SK-N-MC (cell line): ENCODE results near the gene SDK2.

Experiments
- DNase-seq: peaks from one replicate; pipeline ENCODE4 v3.0.0-alpha.2; 2011; ENCODE audit warnings: low read depth, low spot score
- H3K27ac ChIP-seq: fragments of 200-600 bp; sonication (generic); 2 replicates; pipeline ENCODE4 v1.5.1; 2016; ENCODE audit warnings: mixed run types
- H3K36me3 ChIP-seq: fragments of 200-600 bp; sonication (generic); 2 replicates; pipeline ENCODE4 v1.6.1; 2017; ENCODE audit warnings: antibody characterized with exemption, low read length, mixed read lengths; ENCODE audit not compliant: insufficient read depth
- H3K4me3 ChIP-seq: fragments of 200-600 bp; sonication (generic); 2 replicates; pipeline ENCODE4 v1.5.1; 2016
- H3K9ac ChIP-seq: fragments of 200-600 bp; sonication (generic); 2 replicates; pipeline ENCODE4 v1.8.0; 2017; ENCODE audit warnings: mixed run types, mixed read lengths; ENCODE audit not compliant: insufficient read length
- H3K9me3 ChIP-seq: fragments of 200-600 bp; sonication (generic); 2 replicates; pipeline ENCODE4 v1.6.1; 2017; ENCODE audit warnings: low read depth, mild to moderate bottlenecking, antibody characterized with exemption, low read length, moderate library complexity, mixed read lengths
- EZH2 ChIP-seq: fragments of 200-600 bp; sonication (generic); IDR thresholded peaks from one replicate; pipeline ENCODE4 v1.6.1; 2017; ENCODE audit warnings: antibody characterized with exemption
- FOXP2 ChIP-seq: optimal IDR thresholded peaks from 2 replicates; pipeline ENCODE3; 2011; ENCODE audit warnings: mild to moderate bottlenecking, moderate library complexity; ENCODE audit not compliant: insufficient read depth; ENCODE audit errors: extremely low read length, control extremely low read depth
- POLR2AphosphoS5 ChIP-seq: IDR thresholded peaks from 2 replicates; pipeline ENCODE4 v1.6.1; 2012; ENCODE audit warnings: mild to moderate bottlenecking, low read depth, low read length, borderline replicate concordance

The SDK2 gene

GRCh38 chr17:73541111-73541510, 103.1 kb downstream of the SDK2 start:
- no peak for DNase-seq
- no peaks in the 10 kb centered on the region for H3K36me3 ChIP-seq
- TF ChIP-seq FOXP2 = no peak
- TF ChIP-seq POLR2AphosphoS5 = no peak
- no peak for TF ChIP-seq EZH2
- H3K4me3 ChIP-seq = no peak overlapping the region
- no peak overlapping the region for H3K27ac ChIP-seq
- H3K9ac ChIP-seq = no peak overlapping the region
- no peaks in the 10 kb centered on the region for H3K9me3 ChIP-seq

GRCh38 chr17:73539166-73539565, 105.1 kb downstream of the SDK2 start:
- Histone ChIP-seq H3K27ac (no peak overlapping the region), H3K4me3 (no peak overlapping the region), H3K9me3 (no peaks in the 10 kb centered on the region), H3K9ac (no peak overlapping the region), H3K36me3 (no peaks in the 10 kb centered on the region)
- no peak for DNase-seq
- TF ChIP-seq POLR2AphosphoS5 (no peak), FOXP2 (no peak), EZH2 (no peak)

- Histone ChIP-seq H3K27ac (no peak overlapping the region), H3K9ac (no peak overlapping the region), H3K4me3 (no peak overlapping the region), H3K36me3 (no peaks in the 10 kb centered on the region), H3K9me3 (no peaks in the 10 kb centered on the region)
- no peak for TF ChIP-seq FOXP2
- TF ChIP-seq EZH2 = no peak
- TF ChIP-seq POLR2AphosphoS5 = no peak
- DNase-seq = no peak
These were observed 105.8 kb downstream of the SDK2 start for GRCh38 chr17:73538445-73538844.

- Histone ChIP-seq H3K4me3 (no peak overlapping the region), H3K27ac (no peak overlapping the region), H3K9me3 (no peaks in the 10 kb centered on the region), H3K9ac (no peak overlapping the region), H3K36me3 (no peaks in the 10 kb centered on the region)
- TF ChIP-seq EZH2 (no peak), POLR2AphosphoS5 (no peak), FOXP2 (no peak)
- no peak for DNase-seq
These were observed 107.3 kb downstream of the SDK2 start for GRCh38 chr17:73536700-73537605.

GRCh38 chr17:73535746-73536145, 108.5 kb downstream of the SDK2 start:
- H3K9me3 ChIP-seq = no peaks in the 10 kb centered on the region
- H3K4me3 ChIP-seq = no peak overlapping the region
- no peak for TF ChIP-seq EZH2
- no peak for TF ChIP-seq FOXP2
- no peak for TF ChIP-seq POLR2AphosphoS5
- no peak overlapping the region for H3K27ac ChIP-seq
- no peak overlapping the region for H3K9ac ChIP-seq
- DNase-seq = no peak
- H3K36me3 ChIP-seq = no peaks in the 10 kb centered on the region

- H3K9me3 ChIP-seq = no peaks in the 10 kb centered on the region
- DNase-seq = no peak
- H3K9ac ChIP-seq = no peak overlapping the region
- H3K36me3 ChIP-seq = no peaks in the 10 kb centered on the region
- TF ChIP-seq EZH2 (no peak), FOXP2 (no peak), POLR2AphosphoS5 (no peak)
- H3K27ac ChIP-seq = no peak overlapping the region
- no peak overlapping the region for H3K4me3 ChIP-seq
These were observed 109.9 kb downstream of the SDK2 start for GRCh38 chr17:73534209-73534909.

DNA sequence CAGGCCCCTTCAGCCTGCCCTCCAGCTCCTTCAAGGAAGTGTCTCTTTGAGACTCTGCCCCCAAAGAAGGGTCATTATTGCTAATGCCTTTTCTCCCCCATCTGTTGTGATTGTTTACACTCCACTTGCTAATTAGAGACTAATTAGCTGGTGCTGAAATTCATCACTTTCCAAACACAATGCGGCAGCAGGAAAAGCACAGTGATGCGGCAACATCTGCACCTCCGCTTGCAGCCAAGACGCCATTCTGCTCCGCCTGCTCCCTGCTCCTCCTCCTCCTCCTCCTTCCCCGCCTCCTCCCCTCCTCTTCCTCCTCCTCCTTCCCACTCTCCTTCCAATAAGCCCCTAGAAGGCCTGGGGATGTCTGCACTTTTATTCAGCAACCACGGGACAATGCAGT, 110.5 kb downstream of the SDK2 start:
- Histone ChIP-seq H3K9ac (no peak overlapping the region), H3K9me3 (no peaks in the 10 kb centered on the region), H3K4me3 (no peak overlapping the region), H3K27ac (no peak overlapping the region), H3K36me3 (no peaks in the 10 kb centered on the region)
- DNase-seq = no peak
- TF ChIP-seq FOXP2 (no peak), POLR2AphosphoS5 (no peak), EZH2 (no peak)

- H3K9ac ChIP-seq = no peak overlapping the region
- TF ChIP-seq EZH2 = no peak
- no peak for TF ChIP-seq POLR2AphosphoS5
- TF ChIP-seq FOXP2 = no peak
- no peak for DNase-seq
- no peak overlapping the region for H3K27ac ChIP-seq
- no peaks in the 10 kb centered on the region for H3K36me3 ChIP-seq
- no peaks in the 10 kb centered on the region for H3K9me3 ChIP-seq
- no peak overlapping the region for H3K4me3 ChIP-seq
These were observed 111.1 kb downstream of the SDK2 start for GRCh38 chr17:73533127-73533526.
